IPS-11a (cell line): Measurements from ENCODE around the gene NDE1.
"Not testable (repeated sequence)": the region's sequence is repeated elsewhere in the genome, so short reads cannot be mapped to it uniquely, and the experiment has no call there.

ENCODE experiments used
- H3K4me3 ChIP-seq: one replicate; pipeline ENCODE4 v1.5.1; 2013; ENCODE audit warnings: low read depth, low read length, control low read depth

NDE1 gene

DNA sequence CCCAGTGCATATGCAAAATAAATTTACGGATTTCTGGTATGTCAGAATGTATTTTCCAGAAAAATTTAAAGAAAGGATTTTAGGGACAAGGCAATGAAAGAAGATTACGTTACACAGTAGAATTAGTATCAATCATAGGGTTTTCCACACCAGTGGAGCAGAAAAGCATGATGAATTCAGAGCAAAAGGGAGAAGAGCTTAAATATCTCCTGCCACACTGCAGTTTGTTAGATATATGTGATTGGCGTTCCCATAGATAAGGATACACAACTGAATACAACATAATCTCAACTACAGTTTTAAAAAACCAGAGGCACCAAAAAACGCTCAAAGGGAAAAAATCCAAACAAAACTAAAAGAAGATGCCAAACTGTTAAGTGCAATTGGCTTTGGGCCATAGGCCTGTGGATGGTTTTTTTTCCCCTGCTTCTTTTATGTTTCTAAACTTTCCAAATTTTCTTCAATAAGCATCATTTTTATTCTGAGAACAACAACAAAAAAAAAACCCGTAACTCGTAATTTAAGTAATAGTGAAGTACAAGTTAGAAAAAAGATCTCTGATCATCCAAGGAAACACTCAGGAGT is 29.3 kb upstream of the NDE1 start:
- H3K4me3 ChIP-seq = no peak overlapping the region

- H3K4me3 ChIP-seq = no peak overlapping the region
Observed at GRCh38 chr16:15621456-15621855, 28.6 kb upstream of the NDE1 start.

GRCh38 chr16:15621889-15622288 is 28.2 kb upstream of the NDE1 start:
- H3K4me3 ChIP-seq = no peak overlapping the region

DNA sequence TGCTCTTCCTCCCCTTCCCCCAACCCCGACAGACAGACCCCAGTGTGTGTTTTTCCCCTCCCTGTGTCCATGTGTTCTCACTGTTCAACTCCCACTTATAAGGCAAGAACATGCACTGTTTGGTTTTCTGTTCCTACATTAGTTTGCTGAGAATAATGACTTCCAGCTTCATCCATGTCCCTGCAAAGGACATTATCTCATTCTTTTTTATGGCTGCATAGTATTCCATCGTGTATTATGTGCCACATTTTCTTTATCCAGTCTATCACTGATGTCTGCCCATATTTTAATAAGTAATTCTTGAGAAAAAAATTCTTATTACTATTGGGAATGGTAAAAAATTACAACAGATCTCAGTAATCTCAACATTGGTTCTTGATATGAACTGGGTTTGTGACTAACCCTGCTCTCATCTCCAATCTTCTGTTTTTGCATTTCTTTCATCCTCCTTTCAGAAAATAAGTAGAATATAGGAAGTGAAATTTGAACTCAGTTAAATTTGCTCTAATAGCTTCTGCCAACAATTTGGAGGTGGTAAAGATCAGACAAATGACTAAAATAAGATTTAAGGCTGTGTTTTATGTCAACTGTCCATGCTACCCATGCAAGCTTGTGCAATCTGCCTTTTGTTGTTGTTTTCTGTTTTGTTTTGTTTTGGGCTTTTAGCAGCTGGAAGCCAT is 18.2 kb upstream of the NDE1 start:
- H3K4me3 ChIP-seq = no peak overlapping the region

DNA sequence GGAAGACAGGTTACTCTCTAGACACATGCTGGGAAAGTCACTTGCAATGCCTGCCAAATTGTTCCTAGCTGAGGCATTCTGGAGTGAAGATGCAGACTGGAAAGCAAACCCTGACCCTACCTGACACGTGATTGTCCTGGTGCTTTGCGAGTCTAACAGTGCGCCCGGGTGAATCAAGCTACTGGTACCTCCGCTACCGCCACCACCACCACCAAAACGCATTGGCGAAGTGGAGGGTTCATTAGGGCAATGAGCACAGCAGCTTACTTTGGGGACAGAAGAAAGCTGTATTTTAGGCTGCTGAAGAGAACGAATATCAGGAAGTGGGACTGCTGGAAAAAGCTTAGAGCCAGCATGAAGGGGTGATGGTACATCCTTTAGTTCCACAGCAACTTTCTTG is 14.1 kb upstream of the NDE1 start:
- no peak overlapping the region for H3K4me3 ChIP-seq

DNA sequence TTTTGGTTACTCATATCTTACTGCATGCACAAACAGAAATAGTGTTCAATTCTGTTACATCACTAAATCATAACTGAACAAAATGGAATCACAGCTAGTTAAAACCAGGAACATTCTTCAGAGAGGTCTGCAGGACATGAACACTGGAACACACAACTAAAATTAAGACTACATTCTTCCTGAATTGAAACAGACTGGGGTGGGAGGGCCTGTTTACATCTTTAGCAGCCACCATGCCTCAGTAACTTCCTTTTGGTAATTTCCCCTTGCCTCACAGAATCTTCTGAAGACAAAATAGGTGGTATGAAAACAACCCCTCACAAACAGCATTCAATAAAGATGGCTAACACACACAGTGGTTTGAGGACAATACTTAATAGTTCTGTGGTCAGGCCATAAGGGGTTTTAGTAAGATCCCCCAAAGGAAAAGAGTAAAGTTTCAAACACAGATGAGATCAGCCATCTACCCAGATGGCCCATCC is 13.6 kb upstream of the NDE1 start:
- no peak overlapping the region for H3K4me3 ChIP-seq

- H3K4me3 ChIP-seq = no peak overlapping the region
Observed at GRCh38 chr16:15639061-15639568, 10.9 kb upstream of the NDE1 start.

DNA sequence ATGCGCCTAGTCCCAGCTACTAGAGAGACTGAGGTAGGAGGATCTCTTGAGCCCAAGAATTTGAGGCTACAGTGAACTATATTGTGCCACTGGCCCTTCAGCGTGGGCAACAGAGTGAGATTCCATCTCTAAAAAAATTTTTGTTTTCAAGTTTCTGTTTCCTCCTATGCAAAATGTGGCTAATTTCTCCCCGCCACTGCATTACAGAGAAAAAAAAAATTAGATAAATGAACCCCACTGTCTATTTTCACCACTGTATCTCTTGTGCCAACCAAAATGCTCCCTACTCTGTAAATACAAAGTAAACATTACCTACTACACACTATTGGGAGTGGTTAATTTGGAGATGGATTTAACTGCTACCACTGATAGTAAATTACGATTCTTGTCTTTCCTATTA is 9.1 kb upstream of the NDE1 start:
- H3K4me3 ChIP-seq = no peak overlapping the region

DNA sequence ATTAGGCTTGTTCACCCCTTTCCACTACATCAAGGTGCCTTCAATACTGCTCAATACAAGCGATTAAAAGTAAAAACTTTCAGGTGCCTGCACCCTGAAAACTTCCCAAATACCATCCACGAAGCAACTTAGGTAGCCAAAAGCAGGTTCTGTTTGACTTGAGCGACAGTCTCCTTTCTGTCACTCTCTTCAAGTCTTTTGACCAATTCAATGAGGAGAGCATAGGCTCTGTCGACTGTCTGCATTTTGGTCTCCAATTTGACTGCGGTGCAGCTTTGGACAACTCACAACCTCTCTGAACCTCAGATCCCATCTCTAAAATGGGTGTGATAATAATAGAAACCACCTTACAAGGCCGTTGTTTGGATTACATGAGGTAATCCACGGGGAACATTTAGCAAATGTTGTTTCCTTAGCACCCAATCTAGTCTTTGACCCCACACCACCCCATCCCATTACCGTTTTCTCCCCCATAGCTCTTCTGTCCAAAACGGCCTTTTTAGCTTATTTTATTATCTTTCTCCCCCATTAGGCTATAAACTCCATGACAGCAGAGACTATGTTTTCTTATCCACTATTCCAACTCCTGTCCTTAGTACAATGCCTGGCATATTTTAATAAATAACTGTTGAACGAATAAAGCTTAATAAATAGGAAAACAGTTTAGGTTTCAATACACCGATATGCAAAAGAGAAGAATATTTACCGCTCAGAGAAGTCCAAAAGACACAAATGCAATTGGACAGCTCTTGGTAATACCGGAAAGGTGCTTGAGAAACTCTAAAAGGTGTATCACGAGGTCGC is 8.1 kb upstream of the NDE1 start:
- peak overlapping the region; percentile 87 for H3K4me3 ChIP-seq

GRCh38 chr16:15642557-15643047 is 7.4 kb upstream of the NDE1 start:
- H3K4me3 ChIP-seq = peak overlapping the region; percentile 87

- H3K4me3 ChIP-seq = peak within 1 kb of the TSS; percentile 87
Observed at GRCh38 chr16:15643048-15643945, 6.7 kb upstream of the NDE1 start, which contains the start of gene MARF1. MARF1 (minus strand) TSS chr16:15643154; CDS start chr16:15639233, 3,921 bp downstream.

- peak overlapping the region; percentile 79 for H3K4me3 ChIP-seq
Observed at GRCh38 chr16:15643946-15644250, 6.1 kb upstream of the NDE1 start.

- no peak overlapping the region for H3K4me3 ChIP-seq
Observed at GRCh38 chr16:15644267-15644961, 5.6 kb upstream of the NDE1 start.

GRCh38 chr16:15644962-15645465 is 5.0 kb upstream of the NDE1 start:
- H3K4me3 ChIP-seq = not testable (repeated sequence)

DNA sequence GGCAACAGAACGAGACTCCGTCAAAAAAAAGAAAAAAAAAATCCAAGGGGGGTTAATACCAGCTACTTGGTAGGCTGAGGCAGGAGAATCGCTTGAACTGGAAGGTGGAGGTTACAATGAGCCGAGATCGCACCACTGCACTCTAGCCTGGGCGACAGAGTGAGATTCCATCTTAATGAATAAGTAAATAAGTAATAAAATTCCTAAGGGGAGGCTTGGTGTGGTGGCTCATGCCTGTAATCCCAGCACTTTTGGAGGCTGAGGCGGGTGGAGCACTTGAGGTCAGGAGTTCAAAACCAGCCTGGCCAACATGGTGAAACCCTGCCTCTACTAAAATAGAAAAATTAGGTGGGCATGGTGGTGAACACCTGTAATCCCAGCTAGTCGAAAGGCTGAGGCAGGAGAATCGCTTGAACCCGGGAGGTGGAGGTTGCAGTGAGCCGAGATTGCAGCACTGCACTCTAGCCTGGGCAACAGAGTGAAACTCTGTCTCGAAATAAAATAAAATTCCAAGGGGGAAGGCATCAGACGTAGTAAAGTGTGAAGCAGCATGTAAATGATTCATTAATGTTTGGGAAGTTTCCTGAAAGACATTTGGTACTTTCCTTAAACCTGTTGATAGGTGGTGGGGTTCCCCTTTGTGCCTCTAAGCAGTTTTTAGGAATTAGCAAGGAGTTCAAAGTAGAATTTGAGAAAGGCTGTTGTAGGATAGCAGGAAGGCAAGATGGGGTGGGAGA is 3.3 kb upstream of the NDE1 start:
- H3K4me3 ChIP-seq = not testable (repeated sequence)

- H3K4me3 ChIP-seq = no peak overlapping the region
Observed at GRCh38 chr16:15647294-15648014, 2.6 kb upstream of the NDE1 start.

DNA sequence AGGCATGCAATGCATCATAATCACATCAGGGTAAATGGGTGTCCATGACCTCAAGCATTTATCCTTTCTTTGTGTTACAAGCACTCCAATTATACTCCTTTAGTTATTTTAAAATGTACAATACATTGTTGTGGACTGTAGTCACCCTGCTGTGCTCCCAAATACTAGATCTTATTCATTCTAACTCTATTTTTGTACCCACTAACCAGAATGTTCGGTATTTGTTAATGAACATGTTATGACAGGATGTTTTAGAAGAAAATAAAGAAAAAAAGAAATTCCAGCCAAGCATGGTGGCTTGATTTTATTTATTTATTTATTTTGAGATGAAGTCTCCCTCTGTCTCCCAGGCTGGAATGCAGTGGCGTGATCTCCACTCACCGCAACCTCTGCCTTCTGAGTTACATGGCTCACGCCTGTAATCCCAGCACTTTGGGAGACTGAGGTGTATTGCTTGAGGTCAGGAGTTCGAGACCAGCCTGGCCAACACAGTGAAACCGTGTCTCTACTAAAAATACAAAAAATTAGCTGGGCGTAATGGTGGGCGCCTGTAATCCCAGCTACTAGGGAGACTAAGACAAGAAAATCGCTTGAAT is 1.8 kb upstream of the NDE1 start:
- no peak overlapping the region for H3K4me3 ChIP-seq

DNA sequence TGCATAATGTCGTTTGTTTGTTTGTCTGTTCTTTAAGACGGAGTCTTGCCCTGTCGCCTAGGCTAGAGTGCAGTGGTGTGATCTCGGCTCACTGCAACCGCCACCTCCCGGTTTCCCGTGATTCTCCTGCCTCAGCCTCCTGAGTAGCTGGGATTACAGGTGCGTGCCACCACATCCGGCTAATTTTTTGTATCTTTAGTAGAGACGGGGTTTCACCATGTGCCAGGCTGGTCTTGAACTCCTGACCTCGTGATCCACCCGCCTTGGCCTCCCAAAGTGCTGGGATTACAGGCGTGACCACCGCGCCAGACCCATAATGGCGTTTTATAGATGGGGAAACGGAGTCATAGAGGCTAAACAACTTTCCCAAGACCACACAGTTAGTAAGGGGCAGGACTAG is 734 bp upstream of the NDE1 start:
- H3K4me3 ChIP-seq = peak overlapping the region; percentile 30
